GM18508 (cell line): ENCODE data around the gene CADM2.
"Not testable (repeated sequence)": the region's sequence is repeated elsewhere in the genome, so short reads cannot be mapped to it uniquely, and the experiment has no call there.

Source experiments
- ATAC-seq: cut with Tn5 transposase; IDR thresholded peaks from one replicate; pipeline ENCODE4 v1.9.1; 2021; ENCODE audit warnings: moderate number of reproducible peaks; ENCODE audit not compliant: insufficient read depth, unreplicated experiment

The CADM2 gene

GRCh38 chr3:85864896-85865295 is 906.1 kb downstream of the CADM2 start:
- ATAC-seq, result no peak

- no peak for ATAC-seq
Measured at GRCh38 chr3:85867072-85867471, 908.3 kb downstream of the CADM2 start.

- ATAC-seq, result no peak
Measured at GRCh38 chr3:85875589-85875988, 916.8 kb downstream of the CADM2 start.

GRCh38 chr3:85877631-85878030 is 918.8 kb downstream of the CADM2 start:
- ATAC-seq, result no peak

- no peak for ATAC-seq
Measured at GRCh38 chr3:85881833-85882393, 923.1 kb downstream of the CADM2 start.

- ATAC-seq, result no peak
Measured at GRCh38 chr3:85890043-85890555, 931.3 kb downstream of the CADM2 start.

- no peak for ATAC-seq
Measured at GRCh38 chr3:85903434-85903833, 944.6 kb downstream of the CADM2 start.

- no peak for ATAC-seq
Measured at GRCh38 chr3:85912980-85913379, 954.2 kb downstream of the CADM2 start.

GRCh38 chr3:85922374-85922773 is 963.6 kb downstream of the CADM2 start:
- ATAC-seq, result no peak

- ATAC-seq, result no peak
Measured at GRCh38 chr3:85930718-85931117, 971.9 kb downstream of the CADM2 start.

GRCh38 chr3:85933326-85933725 is 974.5 kb downstream of the CADM2 start:
- no peak for ATAC-seq

- ATAC-seq, result no peak
Measured at GRCh38 chr3:85935171-85935570, 976.4 kb downstream of the CADM2 start.

GRCh38 chr3:85939074-85939482 is 980.3 kb downstream of the CADM2 start:
- no peak for ATAC-seq

GRCh38 chr3:85950435-85950834 is 991.6 kb downstream of the CADM2 start:
- ATAC-seq, result no peak

- ATAC-seq, result no peak
Measured at GRCh38 chr3:85960793-85961192, 1002.0 kb downstream of the CADM2 start.

GRCh38 chr3:85977615-85978338 is 1019.0 kb downstream of the CADM2 start:
- ATAC-seq, result no peak

GRCh38 chr3:85979034-85979433 is 1020.2 kb downstream of the CADM2 start:
- ATAC-seq, result no peak

GRCh38 chr3:85989581-85989980 is 1030.8 kb downstream of the CADM2 start:
- not testable (repeated sequence) for ATAC-seq

GRCh38 chr3:86029590-86029989 is 1070.8 kb downstream of the CADM2 start:
- no peak for ATAC-seq

- no peak for ATAC-seq
Measured at GRCh38 chr3:86037916-86038315, 1079.1 kb downstream of the CADM2 start.

- ATAC-seq, result no peak
Measured at GRCh38 chr3:86046436-86047136, 1087.8 kb downstream of the CADM2 start.
